ENCODE data around the gene NKX6-1.

The NKX6-1 gene

GRCh38 chr4:84481860-84482245 lies 17.2 kb downstream of the NKX6-1 start:
- no peak for TF ChIP-seq CTCF (conservative IDR thresholded peaks at IDR 0.05; ENCODE audit: control insufficient read depth, insufficient read depth, low read depth, low read length)
- no peak for DNase-seq (ENCODE audit: low read depth)
- H3K4me3 ChIP-seq (ENCODE audit: control insufficient read depth, low read depth, low read length) = no peak overlapping the region

DNA sequence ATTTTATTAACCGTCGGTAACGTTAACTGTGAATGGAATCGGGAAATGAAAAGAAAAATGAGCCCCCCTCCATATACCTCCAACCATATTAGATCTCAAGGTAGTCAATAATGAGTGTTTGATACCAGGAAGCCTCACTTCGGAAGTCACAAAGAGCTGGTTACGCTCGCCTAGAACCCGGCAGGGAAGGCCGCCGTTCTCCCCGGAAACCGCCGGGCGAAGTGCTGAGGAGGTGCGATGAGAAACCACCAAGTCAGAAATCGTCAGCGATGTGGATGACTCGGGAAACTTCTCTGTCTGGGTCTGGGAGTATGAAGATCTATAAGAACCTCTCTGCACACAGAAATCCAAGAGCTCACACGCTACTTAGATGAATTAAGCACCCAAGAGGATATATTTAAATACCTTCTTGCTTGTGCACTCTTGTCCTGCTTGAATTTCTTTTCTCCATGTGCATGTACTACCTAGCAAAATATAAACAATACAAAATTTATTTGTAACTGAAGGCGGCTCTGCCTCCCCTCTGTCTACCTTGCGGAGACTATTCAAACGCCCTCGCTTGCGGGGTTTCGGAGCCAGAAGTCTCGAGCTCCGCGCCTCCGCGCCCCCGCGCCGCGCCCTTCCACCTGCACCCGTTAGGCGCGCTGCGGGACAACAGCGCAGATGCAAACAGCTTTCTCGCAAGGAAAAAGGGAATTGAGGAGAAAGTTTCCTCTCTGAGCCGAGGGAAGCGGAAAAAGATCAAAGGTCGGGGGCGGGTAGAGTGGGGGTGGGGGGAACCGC lies 17.8 kb downstream of the NKX6-1 start:
- no peak for DNase-seq (ENCODE audit: low read depth)
- H3K4me3 ChIP-seq (ENCODE audit: control insufficient read depth, low read depth, low read length) = no peak overlapping the region
- TF ChIP-seq CTCF (conservative IDR thresholded peaks at IDR 0.05; ENCODE audit: control insufficient read depth, insufficient read depth, low read depth, low read length) = no peak

- DNase-seq (ENCODE audit: low read depth) = no peak
- H3K4me3 ChIP-seq (ENCODE audit: control insufficient read depth, low read depth, low read length) = no peak overlapping the region
- no peak for TF ChIP-seq CTCF (conservative IDR thresholded peaks at IDR 0.05; ENCODE audit: control insufficient read depth, insufficient read depth, low read depth, low read length)
These were observed 19.0 kb downstream of the NKX6-1 start for GRCh38 chr4:84480082-84480481.

DNA sequence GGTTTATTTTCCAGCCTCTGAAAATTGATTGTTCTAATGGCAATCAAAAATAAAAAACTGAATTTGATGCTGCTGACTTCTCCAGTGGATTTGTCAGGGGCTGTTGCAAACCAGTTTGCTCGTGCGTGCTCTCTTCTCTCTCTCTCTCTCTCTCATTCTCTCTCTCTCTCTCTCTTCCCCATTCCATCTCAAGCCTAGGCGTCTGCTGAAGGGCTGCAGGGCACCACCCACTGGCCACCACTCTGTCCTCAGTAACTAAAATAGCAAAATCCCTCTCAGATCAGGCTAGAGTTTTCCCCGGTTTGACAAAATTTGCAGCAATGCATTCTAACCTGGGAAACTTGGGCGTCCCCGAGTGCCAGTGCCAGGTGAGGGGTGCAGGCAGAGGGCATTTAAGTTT lies 19.4 kb downstream of the NKX6-1 start:
- no peak for DNase-seq (ENCODE audit: low read depth)
- no peak overlapping the region for H3K4me3 ChIP-seq (ENCODE audit: control insufficient read depth, low read depth, low read length)
- TF ChIP-seq CTCF (conservative IDR thresholded peaks at IDR 0.05; ENCODE audit: control insufficient read depth, insufficient read depth, low read depth, low read length) = no peak

DNA sequence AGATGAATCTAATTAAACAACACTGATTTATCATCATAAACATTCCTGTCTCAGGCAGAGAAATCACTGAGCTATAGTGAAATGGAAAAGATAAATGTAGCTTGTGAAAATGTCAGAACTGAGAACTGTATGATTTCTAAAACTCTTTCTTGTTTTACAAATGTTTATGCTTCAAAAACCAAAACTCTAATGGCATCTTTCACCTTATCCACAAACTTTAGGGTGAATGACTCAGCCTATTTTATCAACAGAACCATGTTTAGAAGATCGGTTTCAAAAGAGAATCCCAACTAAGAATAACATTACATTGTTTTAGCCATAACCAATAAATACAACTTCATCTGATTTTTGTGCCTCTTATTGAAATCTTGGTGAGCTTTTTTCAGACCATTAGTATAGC lies 21.4 kb downstream of the NKX6-1 start:
- TF ChIP-seq CTCF (conservative IDR thresholded peaks at IDR 0.05; ENCODE audit: control insufficient read depth, insufficient read depth, low read depth, low read length) = no peak
- H3K4me3 ChIP-seq (ENCODE audit: control insufficient read depth, low read depth, low read length) = no peak overlapping the region
- no peak for DNase-seq (ENCODE audit: low read depth)

GRCh38 chr4:84474107-84474506 lies 25.0 kb downstream of the NKX6-1 start:
- DNase-seq (ENCODE audit: low read depth) = no peak
- no peak overlapping the region for H3K4me3 ChIP-seq (ENCODE audit: control insufficient read depth, low read depth, low read length)
- no peak for TF ChIP-seq CTCF (conservative IDR thresholded peaks at IDR 0.05; ENCODE audit: control insufficient read depth, insufficient read depth, low read depth, low read length)

Measured in fibroblast of mammary gland (primary cell).